HepG2 (cell line): Measurements from ENCODE around the gene CCDC87. TPM values are rescaled to one million over a fixed set of nuclear protein-coding genes. Genes with fewer than 3 reads are reported as not detected.

Source experiments
- ATAC-seq: fragments of 200-7000 bp; cut with Tn5 transposase; 3 replicates; pipeline ENCODE4 v1.9.1; 2020; ENCODE audit warnings: mild to moderate bottlenecking, moderate library complexity
- BruUV-seq: library from RNA; stranded (reverse); fragments of 400-500 nt; replicated peaks from 2 replicates; lab custom pipeline; 2021; lab: Mats Ljungman, UMichigan
- CTCF ChIA-PET: fragments of 300-600 bp; formaldehyde crosslinking; extraction: SDS; loops from one replicate; lab custom pipeline; 2021; ENCODE audit warnings: low total read pairs, inconsistent platforms, low intra/inter-chr PET ratio; lab: Yijun Ruan, JAX
- POLR2A ChIA-PET: fragments of 350-600 bp; sonication (Branson Sonifier 250); formaldehyde crosslinking; loops from one replicate; lab custom pipeline; 2020; ENCODE audit warnings: antibody characterized with exemption, inconsistent platforms; lab: Yijun Ruan, JAX
- DNase-seq: peaks from one replicate; pipeline ENCODE4 v3.0.0-alpha.2; 2015; ENCODE audit warnings: low spot score
- FAIRE-seq: peaks from 3 replicates; lab custom pipeline; 2011; peaks lifted over from hg19 to GRCh38; lab: Jason Lieb, UNC
- H2AFZ ChIP-seq: one replicate; pipeline ENCODE4 v1.6.1; 2011; ENCODE audit warnings: low read length, inconsistent platforms
- H3K27ac ChIP-seq: fragments of 300-600 bp; 3 replicates; pipeline ENCODE4 v1.8.0; 2011; ENCODE audit warnings: mixed run types, mild to moderate bottlenecking, mixed read lengths, low read length, inconsistent platforms; ENCODE audit not compliant: insufficient read depth; ENCODE audit errors: extremely low read length
- H3K27me3 ChIP-seq, 2 experiments: fragments of 200-600 bp in 1 of 2; 2 replicates in 1 of 2; 3 replicates in 1 of 2; pipeline versions ENCODE4 v1.6.0 to v1.8.0; 2011; ENCODE audit warnings: low read length in 2 of 2, mild to moderate bottlenecking in 2 of 2, moderate library complexity in 2 of 2, inconsistent platforms in 1 of 2; ENCODE audit not compliant: insufficient read depth in 2 of 2, control insufficient read depth in 1 of 2
- H3K36me3 ChIP-seq, 2 experiments: fragments of 200-600 bp in 1 of 2; replicated peaks in 1 of 2; 2 replicates in 1 of 2; 3 replicates in 1 of 2; pipeline versions ENCODE4 v1.5.1 to v1.8.0; 2011; ENCODE audit warnings: low read length in 2 of 2, inconsistent platforms in 1 of 2; ENCODE audit not compliant: insufficient read depth in 2 of 2, control insufficient read depth in 1 of 2
- H3K4me1 ChIP-seq: 2 replicates; pipeline ENCODE4 v1.5.1; 2012; ENCODE audit warnings: low read length, inconsistent platforms; ENCODE audit not compliant: insufficient read depth
- H3K4me2 ChIP-seq: 2 replicates; pipeline ENCODE4 v1.6.0; 2011; ENCODE audit warnings: low read depth, low read length, inconsistent platforms
- H3K4me3 ChIP-seq, 3 experiments: fragments of 200-600 bp in 1 of 3; sonication (generic), shearing (Covaris generic) in 1 of 3; replicated peaks in 1 of 3; 2 replicates each; pipeline ENCODE4 v1.5.1; 2011 to 2016; ENCODE audit warnings: low read length in 3 of 3, inconsistent platforms in 2 of 3, low read depth in 2 of 3, mild to moderate bottlenecking in 2 of 3, control low read depth in 1 of 3, mixed read lengths in 1 of 3; ENCODE audit not compliant: insufficient read depth in 1 of 3
- H3K79me2 ChIP-seq: one replicate; pipeline ENCODE4 v1.6.1; 2011; ENCODE audit warnings: low read length, inconsistent platforms; ENCODE audit not compliant: insufficient read depth
- H3K9ac ChIP-seq: 2 replicates; pipeline ENCODE4 v1.6.0; 2011; ENCODE audit warnings: mild to moderate bottlenecking, low read depth, low read length, inconsistent platforms; ENCODE audit not compliant: insufficient read depth
- H3K9me3 ChIP-seq: 2 replicates; pipeline ENCODE4 v1.5.1; 2012; ENCODE audit warnings: mild to moderate bottlenecking, low read length
- H4K20me1 ChIP-seq: 2 replicates; pipeline ENCODE4 v1.6.0; 2011; ENCODE audit warnings: inconsistent platforms, mild to moderate bottlenecking, low read length, moderate library complexity; ENCODE audit not compliant: insufficient read depth
- AGO2 ChIP-seq: fragments of 200-400 bp; formaldehyde crosslinking; optimal IDR thresholded peaks from 2 replicates; pipeline ENCODE3; 2017; ENCODE audit warnings: mild to moderate bottlenecking, low read depth, low read length, moderate library complexity
- ATF1 ChIP-seq: IDR thresholded peaks from 2 replicates; pipeline ENCODE4 v1.6.1; 2016; ENCODE audit warnings: mild to moderate bottlenecking, control low read depth
- KIAA2018 ChIP-seq: sonication (generic); formaldehyde crosslinking; IDR thresholded peaks from 2 replicates; pipeline ENCODE4 v1.5.0; 2020; ENCODE audit warnings: mild to moderate bottlenecking, missing genetic modification reagents, borderline replicate concordance
- PITX1 ChIP-seq: sonication (generic); formaldehyde crosslinking; IDR thresholded peaks from 2 replicates; pipeline ENCODE4 v1.5.1; 2020; ENCODE audit warnings: mild to moderate bottlenecking, missing genetic modification reagents
- RBFOX2 ChIP-seq: fragments of 200-400 bp; formaldehyde crosslinking; IDR thresholded peaks from 2 replicates; pipeline ENCODE4 v1.6.1; 2017; ENCODE audit warnings: low read depth, mild to moderate bottlenecking, low read length
- REL ChIP-seq: sonication (generic); formaldehyde crosslinking; conservative IDR thresholded peaks from 2 replicates; pipeline ENCODE4 v1.8.0; 2022; ENCODE audit warnings: mild to moderate bottlenecking, missing genetic modification reagents, moderate library complexity
- WGBS: methylation state at CpG from one replicate; pipeline ENCODE4 v1.1.6; 2017; ENCODE audit warnings: low lambda C conversion rate; 5-methylcytosine and 5-hydroxymethylcytosine counted together
- in situ Hi-C: cut with HindIII; loops from 2 replicates; pipeline ENCODE4 v1.10.0; 2017; ENCODE audit warnings: low pct_unique_long_range_greater_than_20kb; ENCODE audit not compliant: extremely low pct_ligation_motif_present
- intact Hi-C: fragments of 100-400 bp; cut with micrococcal nuclease; formaldehyde crosslinking; loops from one replicate; pipeline ENCODE4 v1.10.0; 2022; ENCODE audit not compliant: unreplicated experiment
- polyA plus RNA-seq, 8 experiments: library from polyadenylated mRNA; depleted of rRNA in 3 of 8; stranded (reverse) in 7 of 8; unstranded in 1 of 8; fragments of >200 nt; fragmentation: Illumina TruSeq in 4 of 8; extraction: Trizol in 4 of 8; gene quantifications; 2 replicates each; pipeline versions ENCODE4 v1.2.1 to v1.2.3, GENCODE V29; 2011 to 2016; ENCODE audit warnings: low read depth in 4 of 8, missing spikeins in 1 of 8, mixed read lengths in 1 of 8; ENCODE audit not compliant: insufficient read depth in 1 of 8
- total RNA-seq, 5 experiments: library from RNA; depleted of rRNA; stranded (reverse); fragments of >200 nt; fragmentation: Illumina TruSeq; extraction: Trizol; gene quantifications; 2 replicates each; pipeline ENCODE4 v1.2.3, GENCODE V29; 2016; ENCODE audit warnings: low read depth in 1 of 5

Gene CCDC87
- total and polyA plus RNA-seq, 2 of the 13 experiments (the other 11 are each of a cell fraction or from before 2014, with no cell fraction given), result 0.05 to 0.42 TPM

- ChIA-PET CTCF (no interaction called here), POLR2A (interaction anchor here (2.8 to 10.6 kb wide), 2 partner anchors 9 to 12 kb away, joined by 12 to 211 read pairs; partner anchors contain the start of genes RBM14 and RBM4)
- Histone ChIP-seq H2AFZ (no peak overlapping the region), H3K27me3 (no peaks in the 10 kb centered on the region), H3K9me3 (no peaks in the 10 kb centered on the region), H4K20me1 (peaks cover 57% of the 10 kb centered on the region), H3K4me3 (no peak overlapping the region), H3K4me2 (no peak overlapping the region), H3K36me3 (peaks cover 41 to 83% of the 10 kb centered on the region in 2 experiments), H3K27ac (no peak overlapping the region), H3K4me1 (peaks cover 35% of the 10 kb centered on the region), H3K79me2 (peaks cover 98% of the 10 kb centered on the region), H3K9ac (no peak overlapping the region)
- no peak for TF ChIP-seq PITX1 (CRISPR knock-in tag)
- TF ChIP-seq RBFOX2, result peak; percentile 58; the same call in 1 of the 2 replicates
- peak; percentile 88 for TF ChIP-seq AGO2
- ATAC-seq (peak; percentile 5; the same call in 2 of the 3 replicates), FAIRE-seq (no peak), DNase-seq (no peak)
- WGBS, result 98% methylated on average over 9 of the region's 26 CpGs
- BruUV-seq, result no TSS peak
- in situ Hi-C loops (no loop called here), intact Hi-C loops (no loop called here)
Observed at GRCh38 chr11:66625041-66625751, 32.3 kb upstream of the CCDC87 start.

- FAIRE-seq, result no peak
- Histone ChIP-seq H3K4me1 (peaks cover 42% of the 10 kb centered on the region), H3K9ac (no peak overlapping the region), H3K36me3 (peaks cover 41 to 79% of the 10 kb centered on the region in 2 experiments), H3K27ac (no peak overlapping the region), H3K9me3 (no peaks in the 10 kb centered on the region), H3K4me2 (no peak overlapping the region), H3K79me2 (peaks cover 95% of the 10 kb centered on the region), H4K20me1 (peaks cover 63% of the 10 kb centered on the region), H3K27me3 (no peaks in the 10 kb centered on the region), H3K4me3 (no peak overlapping the region), H2AFZ (no peak overlapping the region)
- no TSS peak for BruUV-seq
- intact Hi-C loops, result no loop called here
- in situ Hi-C loops, result no loop called here
- no peak for DNase-seq
- WGBS, result 93% methylated on average over 12 of the region's 16 CpGs
- ChIA-PET CTCF (no interaction called here), POLR2A (interaction anchor here (1.3 to 10.6 kb wide), 3 partner anchors 8 to 53 kb away, joined by 6 to 211 read pairs (median 12); partner anchors contain the start of genes RBM14, RBM4 and RBM4B)
- ATAC-seq, result peak; percentile 13
- TF ChIP-seq ATF1 (no peak), KIAA2018 (CRISPR knock-in tag) (no peak), REL (CRISPR knock-in tag) (no peak)
Observed at GRCh38 chr11:66624450-66624849, 31.6 kb upstream of the CCDC87 start.
